ENCODE measurements around the gene LCE2D. TPM values are rescaled to one million over a fixed set of nuclear protein-coding genes. Genes with fewer than 3 reads are reported as not detected.

LCE2D gene
- total RNA-seq, 1 donor from 2014 or later, result not detected

- no peak for DNase-seq
- Mint-ChIP-seq H3K9me3 (ENCODE audit: unreplicated experiment) (no peaks in the 10 kb centered on the region), H3K27ac (ENCODE audit: unreplicated experiment) (no peak within 1 kb of the TSS), H3K27me3 (ENCODE audit: unreplicated experiment) (peaks cover 1% of the 10 kb centered on the region), H3K36me3 (ENCODE audit: unreplicated experiment) (no peaks in the 10 kb centered on the region), H3K4me1 (ENCODE audit: low read depth, unreplicated experiment) (no peaks in the 10 kb centered on the region), H3K4me3 (ENCODE audit: unreplicated experiment) (no peak within 1 kb of the TSS)
- no peak for TF ChIP-seq CTCF (IDR thresholded peaks at IDR 0.05; ENCODE audit: partially characterized antibody, unreplicated experiment)
These were observed 44.7 kb downstream of the LCE2D start, which contains the start of gene LCE4A for GRCh38 chr1:152707860-152708259. TSS of gene LCE4A (plus strand) at chr1:152708160. CDS start at chr1:152709076, 916 bp downstream.

Other genes with a start within 250 kb of the LCE2D start
- not detected for gene CRNN, start 249.1 kb upstream of the LCE2D start, total RNA-seq (ENCODE audit: unreplicated experiment)
- not detected for gene LCE5A, start 152.6 kb upstream of the LCE2D start, total RNA-seq (ENCODE audit: unreplicated experiment)
- not detected for gene CRCT1, start 148.9 kb upstream of the LCE2D start, total RNA-seq (ENCODE audit: unreplicated experiment)
- gene LCE3E, start 96.6 kb upstream of the LCE2D start, total RNA-seq (ENCODE audit: unreplicated experiment), result not detected
- gene LCE3D, start 82.9 kb upstream of the LCE2D start, total RNA-seq (ENCODE audit: unreplicated experiment), result not detected
- gene LCE3C, start 63.1 kb upstream of the LCE2D start, total RNA-seq (ENCODE audit: unreplicated experiment), result not detected
- not detected for gene LCE3B, start 49.6 kb upstream of the LCE2D start, total RNA-seq (ENCODE audit: unreplicated experiment)
- gene LCE3A, start 40.3 kb upstream of the LCE2D start, total RNA-seq (ENCODE audit: unreplicated experiment), result not detected
- gene LCE2C, start 11.9 kb downstream of the LCE2D start, total RNA-seq (ENCODE audit: unreplicated experiment), result not detected
- not detected for gene LCE2B, start 22.7 kb downstream of the LCE2D start, total RNA-seq (ENCODE audit: unreplicated experiment)
- not detected for gene LCE2A, start 35.0 kb downstream of the LCE2D start, total RNA-seq (ENCODE audit: unreplicated experiment)
- gene LCE4A, start 44.8 kb downstream of the LCE2D start, total RNA-seq (ENCODE audit: unreplicated experiment), result not detected
- gene KPRP, start 94.6 kb downstream of the LCE2D start, total RNA-seq (ENCODE audit: unreplicated experiment), result not detected
- not detected for gene LCE1F, start 111.8 kb downstream of the LCE2D start, total RNA-seq (ENCODE audit: unreplicated experiment)
- not detected for gene LCE1E, start 122.9 kb downstream of the LCE2D start, total RNA-seq (ENCODE audit: unreplicated experiment)
- not detected for gene LCE1D, start 133.3 kb downstream of the LCE2D start, total RNA-seq (ENCODE audit: unreplicated experiment)
- gene LCE1C, start 143.3 kb downstream of the LCE2D start, total RNA-seq (ENCODE audit: unreplicated experiment), result not detected
- not detected for gene LCE1B, start 148.6 kb downstream of the LCE2D start, total RNA-seq (ENCODE audit: unreplicated experiment)
- gene LCE1A, start 164.1 kb downstream of the LCE2D start, total RNA-seq (ENCODE audit: unreplicated experiment), result not detected
- not detected for gene LCE6A, start 179.5 kb downstream of the LCE2D start, total RNA-seq (ENCODE audit: unreplicated experiment)
- not detected for gene LCE7A, start 196.6 kb downstream of the LCE2D start, total RNA-seq (ENCODE audit: unreplicated experiment)
- not detected for gene SMCP, start 214.9 kb downstream of the LCE2D start, total RNA-seq (ENCODE audit: unreplicated experiment)
- gene IVL, start 245.2 kb downstream of the LCE2D start, total RNA-seq (ENCODE audit: unreplicated experiment), result not detected